ENCODE results near the gene ALK.

DNA sequence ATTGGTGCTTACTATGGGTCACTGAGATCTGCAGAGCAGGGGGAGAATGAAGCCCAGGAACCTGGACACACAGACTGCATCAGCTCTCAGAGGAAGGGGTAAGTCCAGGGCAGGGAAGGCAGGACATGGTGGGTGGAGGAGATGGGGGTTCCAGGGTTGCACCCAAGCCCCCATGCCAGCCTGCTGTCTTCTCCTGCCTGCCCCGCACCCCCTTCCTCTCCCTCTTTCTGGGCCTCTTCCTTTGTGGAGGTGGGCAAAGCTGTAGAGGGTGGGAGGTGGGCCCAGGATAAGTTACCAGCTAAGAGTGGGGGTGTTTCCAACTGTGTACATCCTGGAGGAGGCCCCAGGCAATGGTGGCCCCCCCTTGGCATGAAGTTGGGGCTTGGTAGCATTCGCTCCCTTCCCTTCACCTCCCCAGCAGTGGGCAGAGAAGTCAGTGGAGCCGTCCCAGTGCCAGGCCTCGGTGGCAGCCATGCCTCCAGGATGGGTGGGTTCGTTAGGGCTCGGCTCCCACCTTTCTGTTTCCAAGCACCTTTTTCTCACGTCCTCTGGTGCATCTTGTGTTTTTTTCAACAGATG is 674.0 kb downstream of the ALK start:
- TF ChIP-seq, protein P1, sequence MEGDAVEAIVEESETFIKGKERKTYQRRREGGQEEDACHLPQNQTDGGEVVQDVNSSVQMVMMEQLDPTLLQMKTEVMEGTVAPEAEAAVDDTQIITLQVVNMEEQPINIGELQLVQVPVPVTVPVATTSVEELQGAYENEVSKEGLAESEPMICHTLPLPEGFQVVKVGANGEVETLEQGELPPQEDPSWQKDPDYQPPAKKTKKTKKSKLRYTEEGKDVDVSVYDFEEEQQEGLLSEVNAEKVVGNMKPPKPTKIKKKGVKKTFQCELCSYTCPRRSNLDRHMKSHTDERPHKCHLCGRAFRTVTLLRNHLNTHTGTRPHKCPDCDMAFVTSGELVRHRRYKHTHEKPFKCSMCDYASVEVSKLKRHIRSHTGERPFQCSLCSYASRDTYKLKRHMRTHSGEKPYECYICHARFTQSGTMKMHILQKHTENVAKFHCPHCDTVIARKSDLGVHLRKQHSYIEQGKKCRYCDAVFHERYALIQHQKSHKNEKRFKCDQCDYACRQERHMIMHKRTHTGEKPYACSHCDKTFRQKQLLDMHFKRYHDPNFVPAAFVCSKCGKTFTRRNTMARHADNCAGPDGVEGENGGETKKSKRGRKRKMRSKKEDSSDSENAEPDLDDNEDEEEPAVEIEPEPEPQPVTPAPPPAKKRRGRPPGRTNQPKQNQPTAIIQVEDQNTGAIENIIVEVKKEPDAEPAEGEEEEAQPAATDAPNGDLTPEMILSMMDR (tag by site-specific recombination; IDR thresholded peaks at IDR 0.05): no peak
- no peak for TF ChIP-seq ZNF248 (tag by site-specific recombination; IDR thresholded peaks at IDR 0.05)
- TF ChIP-seq BCL11B (tag by site-specific recombination; IDR thresholded peaks at IDR 0.05; ENCODE audit: low read depth): no peak
- TF ChIP-seq ZNF221 (tag by site-specific recombination; IDR thresholded peaks at IDR 0.05; ENCODE audit: borderline replicate concordance): no peak
- TF ChIP-seq, protein P2, sequence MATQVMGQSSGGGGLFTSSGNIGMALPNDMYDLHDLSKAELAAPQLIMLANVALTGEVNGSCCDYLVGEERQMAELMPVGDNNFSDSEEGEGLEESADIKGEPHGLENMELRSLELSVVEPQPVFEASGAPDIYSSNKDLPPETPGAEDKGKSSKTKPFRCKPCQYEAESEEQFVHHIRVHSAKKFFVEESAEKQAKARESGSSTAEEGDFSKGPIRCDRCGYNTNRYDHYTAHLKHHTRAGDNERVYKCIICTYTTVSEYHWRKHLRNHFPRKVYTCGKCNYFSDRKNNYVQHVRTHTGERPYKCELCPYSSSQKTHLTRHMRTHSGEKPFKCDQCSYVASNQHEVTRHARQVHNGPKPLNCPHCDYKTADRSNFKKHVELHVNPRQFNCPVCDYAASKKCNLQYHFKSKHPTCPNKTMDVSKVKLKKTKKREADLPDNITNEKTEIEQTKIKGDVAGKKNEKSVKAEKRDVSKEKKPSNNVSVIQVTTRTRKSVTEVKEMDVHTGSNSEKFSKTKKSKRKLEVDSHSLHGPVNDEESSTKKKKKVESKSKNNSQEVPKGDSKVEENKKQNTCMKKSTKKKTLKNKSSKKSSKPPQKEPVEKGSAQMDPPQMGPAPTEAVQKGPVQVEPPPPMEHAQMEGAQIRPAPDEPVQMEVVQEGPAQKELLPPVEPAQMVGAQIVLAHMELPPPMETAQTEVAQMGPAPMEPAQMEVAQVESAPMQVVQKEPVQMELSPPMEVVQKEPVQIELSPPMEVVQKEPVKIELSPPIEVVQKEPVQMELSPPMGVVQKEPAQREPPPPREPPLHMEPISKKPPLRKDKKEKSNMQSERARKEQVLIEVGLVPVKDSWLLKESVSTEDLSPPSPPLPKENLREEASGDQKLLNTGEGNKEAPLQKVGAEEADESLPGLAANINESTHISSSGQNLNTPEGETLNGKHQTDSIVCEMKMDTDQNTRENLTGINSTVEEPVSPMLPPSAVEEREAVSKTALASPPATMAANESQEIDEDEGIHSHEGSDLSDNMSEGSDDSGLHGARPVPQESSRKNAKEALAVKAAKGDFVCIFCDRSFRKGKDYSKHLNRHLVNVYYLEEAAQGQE (tag by site-specific recombination; IDR thresholded peaks at IDR 0.05): no peak
- TF ChIP-seq, protein P3, sequence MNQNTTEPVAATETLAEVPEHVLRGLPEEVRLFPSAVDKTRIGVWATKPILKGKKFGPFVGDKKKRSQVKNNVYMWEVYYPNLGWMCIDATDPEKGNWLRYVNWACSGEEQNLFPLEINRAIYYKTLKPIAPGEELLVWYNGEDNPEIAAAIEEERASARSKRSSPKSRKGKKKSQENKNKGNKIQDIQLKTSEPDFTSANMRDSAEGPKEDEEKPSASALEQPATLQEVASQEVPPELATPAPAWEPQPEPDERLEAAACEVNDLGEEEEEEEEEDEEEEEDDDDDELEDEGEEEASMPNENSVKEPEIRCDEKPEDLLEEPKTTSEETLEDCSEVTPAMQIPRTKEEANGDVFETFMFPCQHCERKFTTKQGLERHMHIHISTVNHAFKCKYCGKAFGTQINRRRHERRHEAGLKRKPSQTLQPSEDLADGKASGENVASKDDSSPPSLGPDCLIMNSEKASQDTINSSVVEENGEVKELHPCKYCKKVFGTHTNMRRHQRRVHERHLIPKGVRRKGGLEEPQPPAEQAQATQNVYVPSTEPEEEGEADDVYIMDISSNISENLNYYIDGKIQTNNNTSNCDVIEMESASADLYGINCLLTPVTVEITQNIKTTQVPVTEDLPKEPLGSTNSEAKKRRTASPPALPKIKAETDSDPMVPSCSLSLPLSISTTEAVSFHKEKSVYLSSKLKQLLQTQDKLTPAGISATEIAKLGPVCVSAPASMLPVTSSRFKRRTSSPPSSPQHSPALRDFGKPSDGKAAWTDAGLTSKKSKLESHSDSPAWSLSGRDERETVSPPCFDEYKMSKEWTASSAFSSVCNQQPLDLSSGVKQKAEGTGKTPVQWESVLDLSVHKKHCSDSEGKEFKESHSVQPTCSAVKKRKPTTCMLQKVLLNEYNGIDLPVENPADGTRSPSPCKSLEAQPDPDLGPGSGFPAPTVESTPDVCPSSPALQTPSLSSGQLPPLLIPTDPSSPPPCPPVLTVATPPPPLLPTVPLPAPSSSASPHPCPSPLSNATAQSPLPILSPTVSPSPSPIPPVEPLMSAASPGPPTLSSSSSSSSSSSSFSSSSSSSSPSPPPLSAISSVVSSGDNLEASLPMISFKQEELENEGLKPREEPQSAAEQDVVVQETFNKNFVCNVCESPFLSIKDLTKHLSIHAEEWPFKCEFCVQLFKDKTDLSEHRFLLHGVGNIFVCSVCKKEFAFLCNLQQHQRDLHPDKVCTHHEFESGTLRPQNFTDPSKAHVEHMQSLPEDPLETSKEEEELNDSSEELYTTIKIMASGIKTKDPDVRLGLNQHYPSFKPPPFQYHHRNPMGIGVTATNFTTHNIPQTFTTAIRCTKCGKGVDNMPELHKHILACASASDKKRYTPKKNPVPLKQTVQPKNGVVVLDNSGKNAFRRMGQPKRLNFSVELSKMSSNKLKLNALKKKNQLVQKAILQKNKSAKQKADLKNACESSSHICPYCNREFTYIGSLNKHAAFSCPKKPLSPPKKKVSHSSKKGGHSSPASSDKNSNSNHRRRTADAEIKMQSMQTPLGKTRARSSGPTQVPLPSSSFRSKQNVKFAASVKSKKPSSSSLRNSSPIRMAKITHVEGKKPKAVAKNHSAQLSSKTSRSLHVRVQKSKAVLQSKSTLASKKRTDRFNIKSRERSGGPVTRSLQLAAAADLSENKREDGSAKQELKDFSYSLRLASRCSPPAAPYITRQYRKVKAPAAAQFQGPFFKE (tag by site-specific recombination; IDR thresholded peaks at IDR 0.05; ENCODE audit: borderline replicate concordance): no peak
- no peak for TF ChIP-seq ZNF624 (tag by site-specific recombination; IDR thresholded peaks at IDR 0.05)
- TF ChIP-seq, protein P4, sequence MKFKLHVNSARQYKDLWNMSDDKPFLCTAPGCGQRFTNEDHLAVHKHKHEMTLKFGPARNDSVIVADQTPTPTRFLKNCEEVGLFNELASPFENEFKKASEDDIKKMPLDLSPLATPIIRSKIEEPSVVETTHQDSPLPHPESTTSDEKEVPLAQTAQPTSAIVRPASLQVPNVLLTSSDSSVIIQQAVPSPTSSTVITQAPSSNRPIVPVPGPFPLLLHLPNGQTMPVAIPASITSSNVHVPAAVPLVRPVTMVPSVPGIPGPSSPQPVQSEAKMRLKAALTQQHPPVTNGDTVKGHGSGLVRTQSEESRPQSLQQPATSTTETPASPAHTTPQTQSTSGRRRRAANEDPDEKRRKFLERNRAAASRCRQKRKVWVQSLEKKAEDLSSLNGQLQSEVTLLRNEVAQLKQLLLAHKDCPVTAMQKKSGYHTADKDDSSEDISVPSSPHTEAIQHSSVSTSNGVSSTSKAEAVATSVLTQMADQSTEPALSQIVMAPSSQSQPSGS (tag by site-specific recombination; IDR thresholded peaks at IDR 0.05; ENCODE audit: low read depth): no peak
- TF ChIP-seq ZNF621 (tag by site-specific recombination; IDR thresholded peaks at IDR 0.05): no peak

Data from HEK293 (cell line).